ENCODE results near the gene SDCBP2.

Gene SDCBP2

GRCh38 chr20:1330075-1330830, 1.3 kb upstream of the SDCBP2 start:
- peak; percentile 26 for DNase-seq (ENCODE audit: low read depth)

GRCh38 chr20:1327827-1328679, 886 bp downstream of the SDCBP2 start:
- DNase-seq (ENCODE audit: low read depth), result no peak

- no peak for DNase-seq (ENCODE audit: low read depth)
These were observed 1.7 kb downstream of the SDCBP2 start for GRCh38 chr20:1327241-1327653.

GRCh38 chr20:1326031-1326930, 2.7 kb downstream of the SDCBP2 start:
- no peak for DNase-seq (ENCODE audit: low read depth)

- peak; percentile 99 for DNase-seq (ENCODE audit: low read depth)
These were observed 3.5 kb downstream of the SDCBP2 start for GRCh38 chr20:1325173-1326030.

GRCh38 chr20:1324598-1325172, 4.3 kb downstream of the SDCBP2 start:
- peak; percentile 39 for DNase-seq (ENCODE audit: low read depth)

GRCh38 chr20:1323830-1324597, 4.9 kb downstream of the SDCBP2 start:
- no peak for DNase-seq (ENCODE audit: low read depth)

GRCh38 chr20:1323256-1323655, 5.7 kb downstream of the SDCBP2 start:
- DNase-seq (ENCODE audit: low read depth), result no peak

GRCh38 chr20:1322511-1323245, 6.3 kb downstream of the SDCBP2 start:
- no peak for DNase-seq (ENCODE audit: low read depth)

- DNase-seq (ENCODE audit: low read depth), result no peak
These were observed 7.3 kb downstream of the SDCBP2 start for GRCh38 chr20:1321654-1321939.

- no peak for DNase-seq (ENCODE audit: low read depth)
These were observed 7.9 kb downstream of the SDCBP2 start for GRCh38 chr20:1320902-1321653.

- DNase-seq (ENCODE audit: low read depth), result no peak
These were observed 8.9 kb downstream of the SDCBP2 start for GRCh38 chr20:1320016-1320415.

- DNase-seq (ENCODE audit: low read depth), result no peak
These were observed 9.5 kb downstream of the SDCBP2 start for GRCh38 chr20:1319462-1319861.

- DNase-seq (ENCODE audit: low read depth), result no peak
These were observed 9.9 kb downstream of the SDCBP2 start for GRCh38 chr20:1319051-1319450.

- DNase-seq (ENCODE audit: low read depth), result no peak
These were observed 11.2 kb downstream of the SDCBP2 start for GRCh38 chr20:1317545-1318255.

GRCh38 chr20:1315804-1316203, 13.1 kb downstream of the SDCBP2 start:
- DNase-seq (ENCODE audit: low read depth), result no peak

- peak; percentile 45 for DNase-seq (ENCODE audit: low read depth)
These were observed 15.5 kb downstream of the SDCBP2 start for GRCh38 chr20:1313236-1313964.

GRCh38 chr20:1312904-1313235, 16.1 kb downstream of the SDCBP2 start:
- DNase-seq (ENCODE audit: low read depth), result no peak
